NCI-H1092 treated with DMSO at 0.1 percent for 48 hours (cell line): ENCODE measurements around the gene ZNF638.

Experiments
- DNase-seq: peaks from one replicate; lab custom pipeline; 2025; lab: John Stamatoyannopoulos, UW

The ZNF638 gene

DNA sequence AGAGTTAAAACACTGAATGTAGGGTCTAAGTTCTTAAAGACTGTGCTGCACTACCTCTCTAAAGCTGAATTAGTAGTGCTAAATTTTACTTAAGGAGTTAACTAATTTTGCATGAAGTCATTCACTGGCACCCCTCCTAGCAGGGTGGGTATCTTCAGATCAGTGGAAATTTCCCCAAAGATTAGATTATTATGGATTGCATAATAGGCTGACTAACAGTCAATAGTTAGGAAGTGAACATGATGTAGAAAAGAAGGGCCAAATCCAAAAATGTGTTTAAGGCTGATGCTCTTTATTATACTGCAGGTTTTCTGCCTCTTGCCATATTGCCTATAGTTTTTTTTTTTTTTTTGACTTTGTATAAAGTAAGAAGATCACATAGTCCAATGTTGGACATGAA lies 5.2 kb downstream of the ZNF638 start:
- DNase-seq = no peak

DNA sequence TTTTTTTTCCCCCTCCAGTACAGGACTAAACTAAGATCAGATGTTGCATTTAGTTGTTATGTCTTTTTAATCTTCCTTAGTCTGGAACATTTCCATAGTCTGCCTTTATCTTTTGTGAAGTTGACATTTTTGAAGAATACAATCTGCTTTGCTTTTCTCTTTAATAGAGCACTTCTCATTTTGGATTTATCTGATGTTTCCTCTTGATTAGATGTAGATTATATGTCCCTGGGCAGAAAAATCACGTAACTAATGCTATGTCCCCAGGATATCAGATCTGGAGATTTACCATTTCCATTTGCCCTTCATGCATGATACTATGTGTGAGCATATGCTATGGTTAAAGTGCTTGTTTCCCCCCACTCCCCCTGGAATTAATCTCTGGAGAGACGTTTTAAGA lies 6.2 kb downstream of the ZNF638 start:
- DNase-seq = no peak

DNA sequence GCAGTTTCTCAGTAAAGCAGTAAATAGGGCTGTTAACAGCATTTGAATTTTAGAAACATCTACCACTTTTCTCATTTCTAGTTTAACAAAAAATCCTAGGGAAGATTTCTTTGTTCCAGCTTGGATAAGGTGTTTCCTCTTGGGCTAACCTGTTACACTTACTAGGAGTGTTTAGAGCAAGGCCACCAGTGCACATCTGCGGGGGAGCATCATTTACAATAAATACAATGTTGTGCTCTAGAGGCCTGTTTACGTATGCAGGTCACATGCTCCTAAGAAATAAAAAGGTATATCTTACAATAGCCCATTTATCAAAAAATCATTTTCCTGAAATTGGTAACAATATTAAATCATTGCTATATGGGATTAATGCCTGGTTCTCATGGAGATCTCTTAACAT lies 8.1 kb downstream of the ZNF638 start:
- no peak for DNase-seq

DNA sequence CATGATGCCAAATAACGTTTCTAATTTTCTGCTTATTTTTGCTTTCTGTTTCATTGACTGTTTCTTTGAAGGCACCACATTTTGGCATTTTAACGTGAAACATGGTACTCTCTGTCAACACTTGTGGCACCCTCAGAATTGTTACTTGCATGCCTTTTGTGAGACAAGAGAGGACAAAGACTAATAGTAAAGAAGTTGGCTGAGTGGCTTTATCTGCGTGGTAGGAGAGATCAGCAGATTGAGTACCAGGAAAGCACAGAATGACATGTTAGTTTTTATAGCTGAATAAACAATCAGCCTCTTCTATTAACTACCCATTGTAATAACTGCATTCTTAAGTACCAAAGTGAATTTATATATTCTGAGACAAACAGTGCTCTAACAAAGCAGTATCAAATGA lies 8.6 kb downstream of the ZNF638 start:
- DNase-seq = no peak

DNA sequence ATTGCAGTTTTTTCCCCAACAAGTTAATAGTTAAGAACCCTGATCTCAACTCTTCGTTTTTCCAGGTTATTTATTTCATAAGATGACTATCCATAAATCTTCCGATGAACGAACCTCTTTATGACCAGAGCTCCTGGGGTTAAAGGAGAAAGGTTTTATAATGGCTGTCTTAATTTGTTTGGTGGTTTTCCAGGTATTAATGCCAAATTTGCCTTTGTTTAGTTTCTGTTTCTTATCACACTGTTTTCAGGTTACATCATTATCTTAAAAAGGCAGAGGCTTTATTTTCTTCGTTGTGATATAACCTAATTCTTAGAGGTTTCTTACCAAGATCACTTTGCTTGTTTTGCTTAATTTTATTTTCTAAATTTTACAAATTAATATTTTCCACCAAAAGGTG lies 10.1 kb downstream of the ZNF638 start:
- DNase-seq = no peak

DNA sequence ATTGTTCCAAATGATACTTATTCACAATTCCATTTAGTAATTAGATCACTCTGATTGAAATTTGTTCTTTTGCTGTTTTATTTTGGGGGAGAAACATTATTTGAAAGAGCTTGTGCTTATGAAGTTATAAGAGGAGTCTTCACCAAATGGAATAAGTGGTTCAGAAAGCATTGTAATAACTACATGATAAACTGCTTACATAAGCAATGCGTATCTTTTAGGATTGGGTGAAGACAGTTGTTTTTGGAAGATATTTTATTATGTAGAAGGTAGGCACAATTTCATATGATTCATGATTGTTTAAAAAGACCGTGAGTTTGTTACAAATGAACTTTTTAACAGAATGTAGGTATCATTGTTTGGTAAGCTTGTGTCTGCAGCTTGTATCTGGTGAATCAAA lies 14.5 kb downstream of the ZNF638 start:
- DNase-seq = no peak

DNA sequence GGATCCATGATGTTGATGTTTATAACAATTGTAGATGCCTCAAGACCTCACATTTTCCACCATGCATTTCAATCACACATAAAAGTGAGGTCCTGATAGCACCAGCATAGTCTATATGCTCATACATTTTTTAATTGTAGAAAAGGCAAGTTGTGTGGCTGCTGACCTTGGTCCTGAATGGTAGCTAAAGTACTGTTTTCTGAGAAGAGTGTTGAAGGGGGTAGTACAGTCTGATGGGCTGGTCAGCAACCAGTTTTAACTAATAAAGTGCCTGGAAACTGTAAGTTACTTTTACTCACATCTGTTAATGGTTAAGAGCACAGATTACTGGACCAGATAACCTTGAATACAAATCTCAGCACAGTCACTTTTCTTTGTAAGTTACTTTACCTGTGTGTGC lies 15.9 kb downstream of the ZNF638 start:
- no peak for DNase-seq

DNA sequence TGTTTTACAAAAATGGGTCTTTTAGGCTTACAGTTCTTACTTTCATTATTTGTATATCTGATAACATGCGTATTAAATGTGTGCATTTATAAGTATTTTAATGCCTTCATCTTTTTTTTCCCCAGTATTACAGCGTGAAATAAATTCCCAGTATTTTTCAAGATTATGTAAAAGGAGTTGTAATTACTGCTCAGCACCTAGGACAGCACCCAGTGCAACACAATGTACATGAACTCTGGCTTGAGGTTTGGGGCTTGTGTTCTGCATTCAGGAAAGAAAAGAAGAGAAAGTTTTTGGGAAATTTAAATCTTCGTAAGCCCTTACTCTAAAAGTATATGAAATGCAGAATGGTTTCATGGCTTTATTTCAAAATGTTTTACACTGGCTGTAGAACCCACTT lies 16.7 kb downstream of the ZNF638 start:
- DNase-seq = no peak

DNA sequence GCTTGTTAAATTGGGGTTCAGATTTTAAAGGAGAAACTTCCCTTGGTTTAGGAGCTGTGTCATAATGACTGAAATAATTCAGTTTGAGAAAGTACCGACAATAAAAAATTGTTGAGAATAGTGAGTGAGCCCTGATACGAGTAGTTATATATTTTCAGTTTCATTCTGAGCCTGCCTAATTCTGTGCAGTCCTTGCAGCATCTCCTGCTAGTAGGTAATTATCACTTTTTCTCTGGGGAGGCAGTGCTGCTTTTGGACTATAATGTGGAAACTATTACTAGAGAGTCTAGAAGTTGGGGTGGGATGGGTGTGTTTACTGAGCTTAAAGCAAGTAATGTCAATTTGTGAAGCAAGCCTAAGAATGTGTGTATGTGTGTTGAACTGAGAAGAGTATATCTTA lies 21.7 kb downstream of the ZNF638 start:
- no peak for DNase-seq

DNA sequence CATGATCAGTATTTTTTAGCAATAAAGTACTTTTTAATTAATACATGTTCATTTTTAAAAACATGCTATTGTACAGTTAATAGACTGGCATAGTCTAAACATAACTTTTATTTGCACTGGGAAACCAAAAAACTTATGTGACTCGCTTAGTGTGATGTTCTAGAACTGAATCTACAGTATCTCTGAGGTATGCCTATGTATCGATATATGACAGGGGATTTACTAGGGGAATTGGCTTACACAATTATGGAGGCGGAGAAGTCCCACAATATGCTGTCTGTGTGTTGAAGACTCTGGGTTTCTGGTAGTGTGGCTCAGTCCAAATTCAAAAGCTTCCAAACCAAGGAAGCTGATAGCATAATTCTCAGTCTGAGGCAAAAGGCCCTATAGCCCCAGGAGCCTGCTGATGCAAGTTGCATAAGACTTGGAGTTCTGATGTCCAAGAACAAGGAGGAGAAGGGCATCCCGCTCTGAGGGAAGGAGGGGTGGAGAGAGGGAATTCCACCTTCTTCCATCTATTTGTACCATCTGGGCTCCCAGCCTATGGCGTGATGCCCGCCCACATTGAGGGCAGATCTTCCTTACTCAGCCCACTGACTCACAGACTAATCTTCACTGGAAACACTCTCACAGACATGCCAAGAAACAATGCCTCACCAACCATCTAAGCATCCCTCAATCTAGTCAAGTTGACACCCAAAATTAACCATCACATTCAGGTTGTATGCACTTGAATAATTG lies 27.5 kb downstream of the ZNF638 start:
- DNase-seq = no peak

DNA sequence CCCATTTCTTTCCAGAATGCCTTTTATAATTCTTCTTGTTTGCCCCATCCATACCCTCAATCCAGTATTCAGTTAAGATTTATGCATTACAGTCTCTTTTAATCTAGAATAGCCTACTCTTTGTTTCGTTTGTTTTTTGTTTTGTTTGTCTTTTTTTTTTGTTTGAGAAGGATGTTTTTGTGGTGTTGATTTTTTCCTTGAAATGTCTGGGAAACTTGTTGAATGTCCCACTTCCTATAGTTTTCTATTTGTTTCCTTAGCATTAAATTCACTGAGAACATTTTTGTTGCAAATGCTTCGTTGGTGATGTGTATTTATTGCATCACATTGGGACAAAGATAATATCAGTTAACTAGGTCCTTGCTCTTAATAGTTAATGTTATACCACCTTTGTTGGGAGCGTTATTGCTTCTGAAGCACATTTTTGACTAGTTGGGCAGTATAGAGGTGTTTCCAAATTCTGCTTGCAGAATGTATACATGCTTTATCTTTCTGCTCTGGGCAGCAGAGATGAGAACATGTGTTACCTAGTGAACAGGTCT lies 28.9 kb downstream of the ZNF638 start:
- no peak for DNase-seq

DNA sequence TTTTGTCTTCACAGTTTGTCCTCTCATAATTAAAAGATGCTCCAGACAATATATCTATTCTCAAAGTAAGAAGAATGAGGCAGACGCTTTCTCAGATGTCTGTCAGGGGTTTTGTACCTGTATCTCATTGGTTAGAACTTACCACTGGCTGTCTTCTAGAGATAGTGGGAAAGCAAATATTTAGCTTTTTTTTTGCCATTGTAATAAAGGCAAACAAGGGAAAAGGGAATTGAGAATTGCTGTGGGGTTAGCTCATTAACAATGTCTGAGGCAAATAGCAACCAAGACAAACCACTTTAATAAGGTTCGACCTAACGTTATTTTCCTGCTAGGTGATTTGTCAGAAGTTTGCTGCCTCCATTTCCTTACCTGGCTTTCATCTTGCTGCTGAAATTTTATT lies 30.0 kb downstream of the ZNF638 start:
- DNase-seq = no peak

DNA sequence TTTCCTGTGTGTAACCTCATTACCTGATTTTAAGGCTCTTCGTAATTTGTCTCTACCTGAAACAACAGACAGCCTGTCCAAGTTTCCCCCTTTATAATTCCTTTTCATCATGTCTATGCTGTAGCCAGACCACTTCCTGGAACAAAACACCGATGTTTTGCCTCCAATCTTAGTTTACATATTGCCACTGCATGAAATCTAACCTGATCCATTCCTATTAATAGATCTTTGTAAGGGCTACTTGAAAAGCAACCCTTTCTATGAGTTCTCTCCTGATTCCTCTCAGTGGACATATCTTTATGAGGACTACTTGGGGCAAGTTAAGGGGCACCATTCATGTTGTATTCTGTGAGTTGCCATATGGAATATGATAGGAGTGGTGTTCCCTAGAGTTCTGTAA lies 30.9 kb downstream of the ZNF638 start:
- no peak for DNase-seq

DNA sequence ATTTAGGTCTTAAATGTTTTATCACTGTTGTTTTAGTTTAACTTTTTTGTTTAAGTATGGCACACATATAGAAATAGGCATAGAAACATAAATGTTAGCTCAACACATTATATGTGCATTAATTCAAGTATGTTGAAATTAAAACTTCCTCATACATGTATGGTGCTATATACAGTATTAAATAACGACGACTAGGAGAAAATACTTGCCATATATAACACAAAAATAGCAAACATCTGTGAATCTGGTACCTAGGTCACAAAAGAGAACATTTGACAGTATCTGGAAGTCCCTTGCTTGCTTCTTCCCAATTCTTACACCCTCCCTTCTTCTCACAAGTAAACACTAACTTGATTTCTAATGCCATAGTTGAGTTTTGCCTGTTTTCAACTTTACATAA lies 38.4 kb downstream of the ZNF638 start:
- no peak for DNase-seq

DNA sequence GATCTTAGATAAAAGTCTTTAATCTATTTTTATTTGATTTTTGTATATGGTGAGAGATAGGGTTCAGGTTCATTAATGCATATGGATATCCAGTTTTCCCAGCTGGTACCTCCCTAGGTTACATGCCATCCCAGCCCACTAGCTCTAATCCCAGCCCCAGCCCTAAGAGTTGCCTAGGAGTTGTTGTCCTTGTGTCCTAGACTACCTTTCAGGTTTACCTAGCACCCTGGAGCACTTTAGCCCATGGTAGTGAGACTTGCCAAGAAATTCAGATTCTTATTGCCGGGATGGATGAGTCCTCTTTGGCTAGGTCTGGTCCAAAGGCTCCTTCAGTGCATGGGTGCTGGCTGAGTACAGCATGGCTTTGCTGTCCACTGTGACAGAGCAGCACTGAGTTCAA lies 40.5 kb downstream of the ZNF638 start:
- DNase-seq = no peak

DNA sequence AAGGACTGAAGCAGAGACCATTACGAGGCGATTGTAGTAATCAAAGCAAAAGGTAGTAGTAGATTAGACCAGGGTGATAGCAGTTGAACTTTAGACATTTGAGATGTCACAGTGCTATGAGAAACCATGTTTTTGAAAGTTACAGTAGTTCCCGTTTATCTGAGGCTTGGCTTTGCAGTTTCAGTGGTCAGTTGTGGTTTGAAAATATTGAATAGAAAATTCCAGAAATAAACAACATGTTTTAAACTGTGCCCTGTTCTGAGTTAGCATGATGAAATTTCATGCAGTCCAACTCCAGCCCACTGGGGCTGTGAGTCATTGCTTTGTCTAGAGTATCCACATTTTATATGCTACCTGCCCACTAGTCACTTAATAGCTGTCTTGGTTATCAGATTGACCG lies 47.5 kb downstream of the ZNF638 start:
- no peak for DNase-seq

DNA sequence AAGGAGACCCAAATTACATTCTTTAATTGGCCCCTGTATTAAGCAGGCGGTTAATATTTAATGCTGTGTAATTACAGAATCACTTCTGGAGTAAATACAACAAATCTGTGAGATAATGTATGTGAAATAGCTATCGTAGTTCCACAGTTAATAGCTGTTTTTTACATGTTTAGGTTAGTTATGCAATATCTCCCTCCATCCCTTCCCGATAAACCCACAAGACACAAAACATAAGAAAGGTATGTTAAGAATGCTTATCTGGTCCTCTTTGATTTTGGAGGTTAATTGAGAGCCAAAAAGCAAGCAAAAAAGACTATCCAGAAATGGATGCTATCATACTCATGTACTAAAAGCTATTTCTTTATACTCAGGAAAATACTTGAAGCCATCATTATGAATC lies 49.1 kb downstream of the ZNF638 start:
- DNase-seq = no peak

DNA sequence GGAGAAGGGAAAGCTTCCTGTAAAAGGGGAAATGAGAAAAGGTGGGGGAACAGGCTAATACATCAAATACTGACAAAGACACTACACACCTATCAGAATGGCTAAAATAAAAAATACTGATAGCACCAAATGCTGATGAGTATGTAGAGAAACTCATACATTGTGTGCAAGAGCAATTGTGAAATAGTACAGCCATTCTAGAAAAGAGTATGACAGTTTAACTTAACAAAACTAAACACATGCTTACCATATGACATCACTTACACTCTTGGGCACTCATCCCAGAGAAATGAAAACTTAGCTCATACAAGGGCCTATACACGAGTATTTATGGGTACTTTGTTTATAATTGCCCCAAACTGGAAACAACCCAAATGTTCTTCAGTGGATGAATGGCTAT lies 53.4 kb downstream of the ZNF638 start:
- DNase-seq = no peak

DNA sequence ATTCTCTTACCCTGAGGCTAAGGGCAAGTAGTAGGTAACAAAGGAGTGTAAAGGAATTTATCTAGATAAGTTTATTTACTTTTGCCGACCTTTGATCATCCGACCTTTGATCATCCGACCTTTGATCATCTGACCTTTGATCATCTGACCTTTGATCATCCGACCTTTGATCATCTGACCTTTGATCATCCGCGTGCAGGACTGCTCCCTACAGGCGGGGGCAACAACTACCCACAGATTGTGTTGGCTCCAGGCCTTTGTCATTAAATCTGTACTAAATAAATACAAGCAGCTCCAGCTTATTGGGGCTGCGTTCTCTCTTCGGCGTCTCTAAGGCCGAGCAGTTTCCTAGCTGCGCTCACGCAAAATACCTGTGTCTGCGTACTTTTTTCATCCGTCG lies 56.6 kb downstream of the ZNF638 start:
- DNase-seq = no peak

DNA sequence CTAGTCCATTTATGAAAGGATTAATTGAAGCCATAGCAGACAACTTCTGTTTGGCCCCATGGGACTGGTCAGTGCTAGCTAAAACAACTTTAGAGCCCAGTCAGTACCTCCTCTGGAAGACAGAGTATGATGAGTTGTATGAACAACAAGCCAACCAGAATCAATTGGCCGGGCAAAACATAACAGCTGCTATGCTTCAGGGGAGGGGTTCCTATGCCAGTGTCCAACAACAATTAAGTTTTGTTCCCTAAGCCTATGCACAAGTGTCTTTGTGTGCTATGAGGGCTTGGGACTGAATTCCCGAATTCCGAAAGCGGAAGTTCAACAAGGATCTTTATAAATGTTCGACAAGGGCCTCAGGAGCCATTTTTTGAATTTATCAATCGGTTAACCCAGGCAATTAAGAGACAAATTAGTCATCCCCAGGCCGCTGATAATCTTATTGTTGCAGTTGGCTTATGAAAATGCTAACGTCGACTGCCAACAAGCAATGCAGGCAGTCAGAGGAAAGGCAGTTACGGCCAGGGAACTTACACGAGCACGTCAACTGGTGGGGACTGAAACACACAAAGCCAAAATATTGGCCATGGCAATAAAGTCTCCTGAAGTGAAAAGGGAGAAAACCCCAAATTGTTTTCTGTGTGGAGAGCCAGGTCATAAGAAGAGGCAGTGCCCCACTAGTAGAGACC lies 57.9 kb downstream of the ZNF638 start:
- no peak for DNase-seq

DNA sequence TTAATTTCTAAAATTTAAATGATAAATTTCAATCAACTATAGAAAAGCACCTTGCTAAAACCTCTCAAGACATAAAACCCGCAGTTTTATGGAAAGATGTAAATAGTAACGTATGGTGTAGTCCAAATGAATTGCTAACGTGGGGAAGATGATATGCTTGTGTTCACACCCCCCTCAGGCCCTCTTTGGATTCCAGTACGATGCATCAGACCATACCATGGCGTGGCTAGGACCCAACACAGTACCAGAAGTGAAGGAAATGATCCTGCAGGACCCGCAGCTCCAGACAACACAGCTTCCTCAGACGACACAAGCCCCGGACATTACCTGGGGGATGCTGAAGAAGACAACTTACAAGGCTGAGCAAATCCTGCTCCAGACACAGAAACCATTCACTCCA lies 61.6 kb downstream of the ZNF638 start:
- no peak for DNase-seq

DNA sequence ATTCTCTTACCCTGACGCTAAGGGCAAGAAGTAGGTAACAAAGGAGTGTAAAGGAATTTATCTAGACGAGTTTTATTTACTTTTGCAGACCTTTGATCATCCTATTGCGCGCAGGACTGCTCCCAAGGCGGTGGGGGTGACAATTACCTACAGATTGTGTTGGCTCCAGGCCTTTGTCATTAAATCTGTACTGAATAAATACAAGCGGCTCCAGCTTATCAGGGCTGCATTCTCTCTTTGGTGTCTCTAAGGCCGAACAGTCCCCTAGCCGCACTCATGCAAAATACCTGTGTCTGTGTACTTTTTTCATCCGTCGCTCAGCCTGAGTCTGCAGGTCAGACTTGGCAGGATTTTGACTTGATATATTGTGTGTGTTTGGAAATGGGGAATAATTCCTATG lies 63.9 kb downstream of the ZNF638 start:
- DNase-seq = no peak

DNA sequence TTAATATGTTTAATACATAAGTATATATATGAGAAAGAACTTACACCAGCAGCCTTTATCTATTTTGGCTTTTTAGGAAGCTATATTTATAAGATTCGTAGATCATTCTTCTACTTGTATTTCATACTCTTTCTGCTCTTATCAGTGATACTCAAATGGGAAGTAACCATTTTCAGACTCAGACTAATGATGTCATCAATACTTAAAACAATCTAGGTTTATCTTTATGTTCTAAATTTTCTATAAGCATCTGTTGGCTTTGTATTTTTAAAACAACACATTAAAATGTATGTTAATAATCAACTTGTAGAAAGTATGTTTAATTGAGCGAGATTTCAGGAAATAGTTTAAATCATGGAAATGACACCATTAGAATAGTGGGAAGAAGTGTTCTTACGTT lies 70.8 kb downstream of the ZNF638 start:
- DNase-seq = no peak

DNA sequence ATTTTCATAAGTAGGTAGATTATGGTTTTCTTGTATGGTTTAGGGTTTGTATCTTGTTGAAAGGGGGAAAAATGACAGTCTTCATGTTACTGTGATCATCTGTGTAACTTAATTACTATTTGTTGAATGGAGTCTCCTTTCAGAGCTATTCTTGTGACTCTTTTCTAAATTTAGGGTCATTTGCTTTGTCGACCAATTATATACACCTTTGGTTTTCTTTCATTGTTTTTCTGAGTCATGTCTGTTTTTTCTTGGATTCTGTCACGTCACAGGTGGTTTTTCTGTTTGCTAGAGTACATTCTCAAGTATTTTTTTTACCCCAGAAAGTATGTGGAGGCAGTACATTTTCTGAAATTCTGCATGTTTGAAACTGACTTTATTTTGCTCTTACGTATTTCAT lies 78.0 kb downstream of the ZNF638 start:
- no peak for DNase-seq
